Smooth muscle cell (in vitro differentiated cells): ENCODE results near the gene NPHP4. TPM values are rescaled to one million over a fixed set of nuclear protein-coding genes. Genes with fewer than 3 reads are reported as not detected.

Experiments
- DNase-seq: peaks from one replicate; lab custom pipeline; 2025; ENCODE audit not compliant: unreplicated experiment; lab: John Stamatoyannopoulos, UW
- H2AFZ ChIP-seq: fragments of 200-600 bp; sonication (generic); 2 replicates; pipeline ENCODE4 v1.6.0; 2016; ENCODE audit warnings: antibody characterized with exemption, low read depth, mild to moderate bottlenecking
- H3F3A ChIP-seq: fragments of 200-600 bp; sonication (generic); 2 replicates; pipeline ENCODE4 v1.6.0; 2017; ENCODE audit warnings: antibody characterized with exemption, low read depth
- H3K27ac ChIP-seq: fragments of 200-600 bp; sonication (generic); 2 replicates; pipeline ENCODE4 v1.5.1; 2016; ENCODE audit warnings: low read depth, mild to moderate bottlenecking
- H3K27me3 ChIP-seq: fragments of 200-600 bp; sonication (generic); 2 replicates; pipeline ENCODE4 v1.6.1; 2016; ENCODE audit warnings: low read depth, mild to moderate bottlenecking
- H3K36me3 ChIP-seq: fragments of 200-600 bp; sonication (generic); 2 replicates; pipeline ENCODE4 v1.5.1; 2016; ENCODE audit warnings: low read depth
- H3K4me1 ChIP-seq: fragments of 200-600 bp; sonication (generic); 2 replicates; pipeline ENCODE4 v1.5.1; 2016; ENCODE audit warnings: low read depth
- H3K4me2 ChIP-seq: fragments of 200-600 bp; sonication (generic); 2 replicates; pipeline ENCODE4 v1.6.0; 2016; ENCODE audit warnings: mild to moderate bottlenecking
- H3K4me3 ChIP-seq: fragments of 200-600 bp; sonication (generic); 2 replicates; pipeline ENCODE4 v1.5.1; 2016; ENCODE audit warnings: mild to moderate bottlenecking
- H3K79me2 ChIP-seq: fragments of 200-600 bp; sonication (generic); 2 replicates; pipeline ENCODE4 v1.6.0; 2016; ENCODE audit warnings: low read depth, mild to moderate bottlenecking
- H3K9ac ChIP-seq: fragments of 200-600 bp; sonication (generic); 2 replicates; pipeline ENCODE4 v1.6.0; 2016; ENCODE audit warnings: low read depth
- H3K9me3 ChIP-seq: fragments of 200-600 bp; sonication (generic); replicated peaks from 2 replicates; pipeline ENCODE4 v1.5.1; 2016; ENCODE audit warnings: low read depth
- H4K20me1 ChIP-seq: fragments of 200-600 bp; sonication (generic); 2 replicates; pipeline ENCODE4 v1.6.0; 2016; ENCODE audit warnings: low read depth
- WGBS: methylation state at CpG from one replicate; pipeline ENCODE4 v1.1.7; 2016; ENCODE audit warnings: low lambda C conversion rate; 5-methylcytosine and 5-hydroxymethylcytosine counted together
- polyA plus RNA-seq: library from polyadenylated mRNA; unstranded; fragments of >200 nt; fragmentation: Nextera tagmentation; extraction: Ambion mirVana; gene quantifications from 2 replicates; pipeline ENCODE4 v1.2.1, GENCODE V29; 2016
- total RNA-seq: library from RNA; depleted of rRNA; stranded (reverse); fragments of >200 nt; gene quantifications from 2 replicates; pipeline ENCODE4 v1.2.3, GENCODE V29; 2014
- TF ChIP-seq, protein P1 (sequence below): fragments of 200-600 bp; sonication (generic); IDR thresholded peaks from 2 replicates; pipeline ENCODE4 v1.5.1; 2017; ENCODE audit warnings: borderline replicate concordance, mild to moderate bottlenecking, antibody characterized with exemption; ENCODE audit not compliant: insufficient read depth, poor library complexity, severe bottlenecking

NPHP4 gene
- total and polyA plus RNA-seq, 2 experiments from 2014 or later = 5.4 to 8.4 TPM

DNA sequence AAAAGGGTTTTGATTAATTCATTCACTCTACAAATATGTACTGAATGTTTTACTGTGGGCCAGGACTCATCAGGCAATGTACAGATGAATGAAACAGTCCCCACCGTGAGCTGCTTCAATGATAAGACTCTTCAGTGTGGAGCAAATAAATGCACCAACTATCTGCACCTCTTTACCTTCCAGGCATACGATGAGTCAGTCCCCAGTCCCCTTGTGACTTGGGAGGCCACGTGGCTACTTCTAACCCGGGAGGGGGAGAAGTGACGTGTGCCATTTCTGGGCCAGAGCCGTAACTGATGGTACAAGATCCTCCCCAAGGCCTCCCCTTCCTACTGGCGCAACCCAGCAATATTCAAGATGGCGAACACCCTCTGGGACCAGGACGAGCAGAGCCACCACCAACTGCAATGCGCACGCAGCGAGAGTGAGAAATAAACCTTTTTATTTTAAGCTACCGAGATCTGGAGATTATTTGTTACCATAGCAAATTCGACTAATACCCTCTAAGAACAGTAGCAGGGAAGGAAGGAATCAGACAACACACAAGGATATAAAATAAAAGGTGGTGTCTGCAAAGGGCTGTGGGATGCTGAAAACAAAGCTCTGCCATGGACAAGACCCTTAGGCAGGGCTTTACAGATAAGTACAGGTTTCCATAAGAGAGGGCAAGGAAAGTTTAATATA is 74.5 kb downstream of the NPHP4 start:
- Histone ChIP-seq H3F3A (no peaks in the 10 kb centered on the region), H3K4me3 (no peak overlapping the region), H4K20me1 (peaks cover 6% of the 10 kb centered on the region), H3K27me3 (no peaks in the 10 kb centered on the region), H3K4me1 (no peaks in the 10 kb centered on the region), H3K9me3 (no peaks in the 10 kb centered on the region), H3K36me3 (no peaks in the 10 kb centered on the region), H3K79me2 (no peaks in the 10 kb centered on the region), H3K27ac (no peak overlapping the region), H3K9ac (no peak overlapping the region), H2AFZ (no peak overlapping the region), H3K4me2 (no peak overlapping the region)
- no peak for DNase-seq
- 87% methylated on average over 14 of the region's 14 CpGs for WGBS
- TF ChIP-seq, protein P1, sequence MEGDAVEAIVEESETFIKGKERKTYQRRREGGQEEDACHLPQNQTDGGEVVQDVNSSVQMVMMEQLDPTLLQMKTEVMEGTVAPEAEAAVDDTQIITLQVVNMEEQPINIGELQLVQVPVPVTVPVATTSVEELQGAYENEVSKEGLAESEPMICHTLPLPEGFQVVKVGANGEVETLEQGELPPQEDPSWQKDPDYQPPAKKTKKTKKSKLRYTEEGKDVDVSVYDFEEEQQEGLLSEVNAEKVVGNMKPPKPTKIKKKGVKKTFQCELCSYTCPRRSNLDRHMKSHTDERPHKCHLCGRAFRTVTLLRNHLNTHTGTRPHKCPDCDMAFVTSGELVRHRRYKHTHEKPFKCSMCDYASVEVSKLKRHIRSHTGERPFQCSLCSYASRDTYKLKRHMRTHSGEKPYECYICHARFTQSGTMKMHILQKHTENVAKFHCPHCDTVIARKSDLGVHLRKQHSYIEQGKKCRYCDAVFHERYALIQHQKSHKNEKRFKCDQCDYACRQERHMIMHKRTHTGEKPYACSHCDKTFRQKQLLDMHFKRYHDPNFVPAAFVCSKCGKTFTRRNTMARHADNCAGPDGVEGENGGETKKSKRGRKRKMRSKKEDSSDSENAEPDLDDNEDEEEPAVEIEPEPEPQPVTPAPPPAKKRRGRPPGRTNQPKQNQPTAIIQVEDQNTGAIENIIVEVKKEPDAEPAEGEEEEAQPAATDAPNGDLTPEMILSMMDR = no peak

DNA sequence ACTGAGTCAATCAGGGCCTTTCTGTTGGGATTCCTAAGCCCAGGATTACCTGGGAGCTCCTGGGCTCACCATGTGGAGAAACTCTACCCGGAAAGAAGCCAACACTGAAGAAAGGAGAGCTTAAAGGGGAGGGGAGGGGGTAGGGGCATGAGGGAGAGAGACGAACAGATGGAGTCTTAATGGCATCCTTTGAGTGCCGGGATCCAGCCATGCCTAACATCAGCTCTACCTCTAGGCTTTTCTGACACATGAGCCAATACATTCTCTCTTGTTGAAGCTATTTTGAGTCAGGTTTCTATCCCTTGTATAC is 75.0 kb downstream of the NPHP4 start:
- Histone ChIP-seq H3K9ac (no peak overlapping the region), H3K4me1 (no peaks in the 10 kb centered on the region), H3K79me2 (no peaks in the 10 kb centered on the region), H2AFZ (no peak overlapping the region), H3K36me3 (no peaks in the 10 kb centered on the region), H3K27me3 (no peaks in the 10 kb centered on the region), H4K20me1 (peaks cover 6% of the 10 kb centered on the region), H3K27ac (no peak overlapping the region), H3K4me2 (no peak overlapping the region), H3K9me3 (no peaks in the 10 kb centered on the region), H3F3A (no peaks in the 10 kb centered on the region), H3K4me3 (no peak overlapping the region)
- TF ChIP-seq, protein P1 = no peak
- DNase-seq = no peak
- WGBS = 77% methylated on average over 3 of the region's 3 CpGs

DNA sequence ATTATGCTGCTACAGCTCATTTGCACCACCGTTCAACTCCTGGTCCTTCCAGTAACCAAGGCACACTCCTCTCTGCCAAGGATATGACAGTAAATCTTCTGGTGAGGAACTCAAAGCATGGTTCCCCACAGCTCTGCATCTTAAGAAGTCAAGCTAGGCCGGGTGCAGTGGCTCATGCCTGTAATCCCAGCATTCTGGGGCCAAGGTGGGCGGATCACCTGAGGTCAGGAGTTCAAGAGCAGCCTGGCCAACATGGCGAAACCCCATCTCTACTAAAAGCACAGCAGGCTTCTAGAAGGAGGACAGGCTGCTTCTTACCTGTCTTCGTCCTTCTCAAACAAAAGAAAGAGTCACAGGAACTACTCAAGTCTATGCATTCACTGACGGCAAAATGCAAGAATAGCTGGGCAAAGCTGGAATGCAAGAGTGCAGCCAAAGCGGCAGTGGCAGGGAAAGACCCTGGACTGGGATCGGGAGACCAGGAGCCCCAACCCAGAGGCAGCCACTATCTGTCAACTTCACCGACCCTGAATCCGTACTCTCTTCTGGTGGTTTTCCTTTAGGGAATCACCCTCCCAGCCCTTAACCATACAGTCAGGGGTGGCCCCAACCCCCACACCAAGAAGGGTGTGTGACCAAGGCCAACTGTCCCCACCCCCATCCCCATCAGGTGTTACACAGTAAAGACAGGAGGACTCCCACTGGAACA is 75.5 kb downstream of the NPHP4 start:
- no peak for DNase-seq
- Histone ChIP-seq H3K27me3 (no peaks in the 10 kb centered on the region), H3K79me2 (no peaks in the 10 kb centered on the region), H3K9ac (no peak overlapping the region), H3K4me1 (no peaks in the 10 kb centered on the region), H3K36me3 (no peaks in the 10 kb centered on the region), H3K4me3 (no peak overlapping the region), H2AFZ (no peak overlapping the region), H3F3A (no peaks in the 10 kb centered on the region), H3K9me3 (no peaks in the 10 kb centered on the region), H4K20me1 (peaks cover 6% of the 10 kb centered on the region), H3K4me2 (no peak overlapping the region), H3K27ac (no peak overlapping the region)
- TF ChIP-seq, protein P1 = no peak
- WGBS = 94% methylated on average over 10 of the region's 10 CpGs
